ENCODE data around the gene EIF2B2.
A peak's percentile ranks its signal among the peaks of the same experiment; 100 is the strongest.

Gene EIF2B2

DNA sequence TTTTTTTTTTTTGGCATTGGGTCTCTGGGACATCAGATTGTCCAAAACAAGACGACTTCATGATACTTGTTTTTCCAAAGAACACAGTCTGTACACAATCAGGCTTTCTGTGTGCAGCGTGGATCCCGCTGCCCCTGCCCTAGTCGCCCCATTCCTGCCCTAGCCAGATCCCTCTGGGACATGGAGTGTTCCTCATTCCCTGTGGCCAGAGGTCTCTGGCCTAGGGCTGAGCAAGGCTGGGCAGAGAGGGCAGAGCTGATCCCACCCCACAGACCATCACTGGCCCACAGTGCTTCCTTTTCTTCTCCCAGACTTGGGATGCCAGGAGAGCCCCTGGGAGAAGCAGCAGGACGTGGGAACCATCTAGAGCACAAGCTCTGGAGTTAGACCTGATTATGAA, 20.9 kb upstream of the EIF2B2 start:
- DNase-seq (ENCODE audit: low read depth): no peak
- H3K4me3 ChIP-seq (ENCODE audit: low read depth, low read length): no peak overlapping the region
- TF ChIP-seq, protein P1, sequence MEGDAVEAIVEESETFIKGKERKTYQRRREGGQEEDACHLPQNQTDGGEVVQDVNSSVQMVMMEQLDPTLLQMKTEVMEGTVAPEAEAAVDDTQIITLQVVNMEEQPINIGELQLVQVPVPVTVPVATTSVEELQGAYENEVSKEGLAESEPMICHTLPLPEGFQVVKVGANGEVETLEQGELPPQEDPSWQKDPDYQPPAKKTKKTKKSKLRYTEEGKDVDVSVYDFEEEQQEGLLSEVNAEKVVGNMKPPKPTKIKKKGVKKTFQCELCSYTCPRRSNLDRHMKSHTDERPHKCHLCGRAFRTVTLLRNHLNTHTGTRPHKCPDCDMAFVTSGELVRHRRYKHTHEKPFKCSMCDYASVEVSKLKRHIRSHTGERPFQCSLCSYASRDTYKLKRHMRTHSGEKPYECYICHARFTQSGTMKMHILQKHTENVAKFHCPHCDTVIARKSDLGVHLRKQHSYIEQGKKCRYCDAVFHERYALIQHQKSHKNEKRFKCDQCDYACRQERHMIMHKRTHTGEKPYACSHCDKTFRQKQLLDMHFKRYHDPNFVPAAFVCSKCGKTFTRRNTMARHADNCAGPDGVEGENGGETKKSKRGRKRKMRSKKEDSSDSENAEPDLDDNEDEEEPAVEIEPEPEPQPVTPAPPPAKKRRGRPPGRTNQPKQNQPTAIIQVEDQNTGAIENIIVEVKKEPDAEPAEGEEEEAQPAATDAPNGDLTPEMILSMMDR (IDR thresholded peaks at IDR 0.05; ENCODE audit: control insufficient read depth, extremely low read depth, insufficient read depth): no peak

DNA sequence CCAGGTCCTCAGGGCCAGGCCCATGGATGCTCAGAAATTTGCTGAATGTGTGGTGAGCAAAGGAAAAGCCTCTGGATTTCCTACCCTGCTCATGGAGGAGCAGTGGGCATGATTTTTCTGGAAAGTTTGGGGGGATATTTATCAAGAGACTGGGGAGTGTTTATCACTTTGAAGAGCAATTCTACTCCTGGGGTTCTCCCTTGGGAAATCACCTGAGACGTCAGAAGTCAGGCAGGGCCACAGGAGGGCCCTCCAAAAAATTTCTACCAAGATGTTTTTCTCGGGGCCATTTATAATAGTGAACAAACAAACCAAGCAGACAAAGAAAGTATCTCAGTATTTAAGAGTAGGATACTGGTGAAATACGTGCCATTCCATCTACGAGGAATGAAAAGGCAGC, 20.1 kb upstream of the EIF2B2 start:
- H3K4me3 ChIP-seq (ENCODE audit: low read depth, low read length): no peak overlapping the region
- DNase-seq (ENCODE audit: low read depth): no peak
- TF ChIP-seq, protein P1 (IDR thresholded peaks at IDR 0.05; ENCODE audit: control insufficient read depth, extremely low read depth, insufficient read depth): no peak

DNA sequence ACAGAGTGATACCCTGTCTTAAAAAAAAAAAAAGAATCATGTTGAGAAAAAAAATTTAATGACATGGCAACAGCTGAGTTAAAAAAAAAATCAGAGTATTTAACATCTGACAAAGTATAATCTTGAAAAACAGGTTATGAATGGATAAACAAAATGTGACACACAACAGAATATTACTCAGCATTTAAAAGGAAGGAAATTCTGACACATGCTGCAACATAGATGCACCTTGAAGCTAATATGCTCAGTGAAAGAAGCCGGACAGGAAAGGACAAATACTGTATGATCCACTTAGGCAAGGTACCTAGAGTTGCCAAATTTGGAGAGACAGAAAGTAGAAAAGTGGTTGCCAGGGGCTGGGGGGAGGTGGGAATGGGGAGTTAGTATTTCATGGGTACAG, 19.4 kb upstream of the EIF2B2 start:
- TF ChIP-seq, protein P1 (IDR thresholded peaks at IDR 0.05; ENCODE audit: control insufficient read depth, extremely low read depth, insufficient read depth): no peak
- DNase-seq (ENCODE audit: low read depth): peak; percentile 50
- H3K4me3 ChIP-seq (ENCODE audit: low read depth, low read length): no peak overlapping the region

DNA sequence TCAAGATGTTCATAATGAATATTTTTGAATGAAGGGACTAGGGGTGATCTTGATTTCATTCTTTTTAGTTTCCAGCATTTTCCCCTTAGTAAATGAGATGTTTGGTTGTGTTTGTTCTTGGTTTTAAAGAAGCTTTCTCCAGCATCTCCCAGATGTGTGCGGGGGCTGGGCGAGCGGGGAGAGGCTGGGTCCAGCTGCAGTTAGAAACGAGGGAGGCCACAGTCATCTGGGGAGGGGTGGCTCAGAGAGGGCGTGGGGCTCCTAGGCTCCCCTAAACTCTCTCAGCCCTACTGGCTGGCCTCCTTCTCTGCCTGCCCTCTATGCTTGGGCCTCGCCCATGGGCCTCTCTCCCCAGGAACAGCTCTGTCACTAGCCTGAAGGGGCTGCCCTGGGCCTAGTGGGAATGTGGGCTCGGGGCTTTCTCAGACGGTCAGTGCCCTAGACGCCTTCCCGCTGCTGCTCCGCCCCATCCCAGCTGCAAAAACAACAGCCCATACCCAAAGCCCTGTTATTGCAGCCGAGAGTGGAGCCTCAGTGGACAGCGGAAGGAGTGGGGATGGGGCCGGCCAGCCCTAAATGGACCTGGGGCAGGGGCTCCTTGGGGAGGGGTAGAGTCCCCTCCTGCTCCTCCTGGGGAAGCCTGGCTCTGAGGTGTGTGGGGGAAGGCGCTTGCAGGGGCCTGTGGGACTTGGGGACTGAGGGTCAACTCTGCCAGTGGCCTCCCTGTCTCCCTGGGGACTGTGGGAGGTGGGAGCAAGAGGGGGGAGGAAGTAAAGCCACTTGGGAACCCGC, 18.3 kb upstream of the EIF2B2 start:
- DNase-seq (ENCODE audit: low read depth): no peak
- no peak overlapping the region for H3K4me3 ChIP-seq (ENCODE audit: low read depth, low read length)
- TF ChIP-seq, protein P1 (IDR thresholded peaks at IDR 0.05; ENCODE audit: control insufficient read depth, extremely low read depth, insufficient read depth): no peak

DNA sequence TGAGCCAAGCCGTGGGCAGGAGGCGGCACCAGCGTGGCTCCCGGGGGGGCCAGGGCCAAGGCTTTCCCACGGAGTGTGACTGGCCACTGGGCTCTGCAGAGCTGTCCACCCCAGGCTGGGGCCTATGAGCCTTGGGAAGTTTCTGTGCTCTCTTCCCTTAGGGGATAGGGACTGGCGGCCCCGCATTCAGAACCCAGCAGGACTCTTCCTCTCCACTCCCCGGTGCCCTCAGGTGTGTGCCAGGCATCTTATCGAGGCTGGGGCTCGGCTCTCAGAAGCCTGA, 17.8 kb upstream of the EIF2B2 start:
- no peak overlapping the region for H3K4me3 ChIP-seq (ENCODE audit: low read depth, low read length)
- TF ChIP-seq, protein P1 (IDR thresholded peaks at IDR 0.05; ENCODE audit: control insufficient read depth, extremely low read depth, insufficient read depth): no peak
- no peak for DNase-seq (ENCODE audit: low read depth)

DNA sequence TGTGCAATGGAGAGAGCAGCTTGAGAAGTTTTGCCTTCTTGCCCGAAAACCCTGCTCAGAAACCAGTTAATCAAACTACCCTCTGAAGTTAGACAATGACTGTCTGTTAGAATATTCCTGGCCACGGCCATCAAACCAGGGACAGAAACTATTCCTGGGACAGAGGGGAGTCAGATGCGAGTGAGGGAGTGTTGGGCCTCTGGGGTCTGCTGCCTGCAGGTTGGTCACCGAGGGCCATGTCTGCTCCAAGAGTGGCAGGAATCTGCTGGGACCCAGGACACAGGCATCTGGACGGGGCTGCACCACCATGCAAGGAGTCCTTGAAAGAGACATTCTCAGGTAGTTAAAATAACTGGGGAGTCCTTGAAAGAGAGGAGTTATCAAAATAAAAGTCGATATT, 16.9 kb upstream of the EIF2B2 start:
- no peak overlapping the region for H3K4me3 ChIP-seq (ENCODE audit: low read depth, low read length)
- no peak for DNase-seq (ENCODE audit: low read depth)
- TF ChIP-seq, protein P1 (IDR thresholded peaks at IDR 0.05; ENCODE audit: control insufficient read depth, extremely low read depth, insufficient read depth): no peak

DNA sequence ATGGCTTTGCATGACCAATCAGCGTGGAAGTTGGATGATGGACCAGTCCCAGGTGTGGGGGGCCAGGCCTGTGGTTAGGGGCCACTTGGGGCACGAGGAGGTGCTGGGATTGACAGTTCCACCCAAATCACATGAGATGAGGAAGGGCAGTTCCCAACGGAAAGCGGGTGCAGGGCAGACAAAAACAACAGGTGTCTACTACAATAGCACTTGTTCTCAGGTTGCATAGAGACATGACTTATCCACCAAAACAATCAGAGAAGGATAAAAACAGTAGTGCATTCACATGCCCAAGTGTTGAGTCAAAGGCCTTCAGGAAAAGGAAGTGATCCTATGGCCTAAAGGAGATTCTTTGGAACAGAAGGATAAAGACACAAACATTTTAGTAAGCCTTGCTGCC, 14.6 kb upstream of the EIF2B2 start:
- no peak for DNase-seq (ENCODE audit: low read depth)
- TF ChIP-seq, protein P1 (IDR thresholded peaks at IDR 0.05; ENCODE audit: control insufficient read depth, extremely low read depth, insufficient read depth): no peak
- H3K4me3 ChIP-seq (ENCODE audit: low read depth, low read length): no peak overlapping the region
